Measurements from ENCODE around the gene ASTN2.

Gene ASTN2

GRCh38 chr9:117170567-117170966 is 244.3 kb downstream of the ASTN2 start:
- no peak for DNase-seq (ENCODE audit: low read depth)

GRCh38 chr9:117169089-117169621 is 245.7 kb downstream of the ASTN2 start:
- DNase-seq (ENCODE audit: low read depth) = no peak

- no peak for DNase-seq (ENCODE audit: low read depth)
Observed at GRCh38 chr9:117164512-117164911, 250.3 kb downstream of the ASTN2 start.

- DNase-seq (ENCODE audit: low read depth) = no peak
Observed at GRCh38 chr9:117160254-117160653, 254.6 kb downstream of the ASTN2 start.

- no peak for DNase-seq (ENCODE audit: low read depth)
Observed at GRCh38 chr9:117156771-117157535, 257.9 kb downstream of the ASTN2 start.

- DNase-seq (ENCODE audit: low read depth) = no peak
Observed at GRCh38 chr9:117156144-117156688, 258.6 kb downstream of the ASTN2 start.

- DNase-seq (ENCODE audit: low read depth) = no peak
Observed at GRCh38 chr9:117153021-117153420, 261.8 kb downstream of the ASTN2 start.

- DNase-seq (ENCODE audit: low read depth) = no peak
Observed at GRCh38 chr9:117151716-117152115, 263.1 kb downstream of the ASTN2 start.

- DNase-seq (ENCODE audit: low read depth) = no peak
Observed at GRCh38 chr9:117149996-117150395, 264.9 kb downstream of the ASTN2 start.

- DNase-seq (ENCODE audit: low read depth) = no peak
Observed at GRCh38 chr9:117145811-117146490, 268.9 kb downstream of the ASTN2 start.

- no peak for DNase-seq (ENCODE audit: low read depth)
Observed at GRCh38 chr9:117145081-117145480, 269.8 kb downstream of the ASTN2 start.

GRCh38 chr9:117138231-117138630 is 276.6 kb downstream of the ASTN2 start:
- DNase-seq (ENCODE audit: low read depth) = no peak

GRCh38 chr9:117136461-117136860 is 278.4 kb downstream of the ASTN2 start:
- no peak for DNase-seq (ENCODE audit: low read depth)

GRCh38 chr9:117135501-117136098 is 279.3 kb downstream of the ASTN2 start:
- DNase-seq (ENCODE audit: low read depth) = no peak

GRCh38 chr9:117134826-117135500 is 279.9 kb downstream of the ASTN2 start:
- no peak for DNase-seq (ENCODE audit: low read depth)

- DNase-seq (ENCODE audit: low read depth) = no peak
Observed at GRCh38 chr9:117126871-117127270, 288.0 kb downstream of the ASTN2 start.

- no peak for DNase-seq (ENCODE audit: low read depth)
Observed at GRCh38 chr9:117125531-117125930, 289.3 kb downstream of the ASTN2 start.

GRCh38 chr9:117123729-117124128 is 291.1 kb downstream of the ASTN2 start:
- DNase-seq (ENCODE audit: low read depth) = no peak

- DNase-seq (ENCODE audit: low read depth) = no peak
Observed at GRCh38 chr9:117122953-117123352, 291.9 kb downstream of the ASTN2 start.

- DNase-seq (ENCODE audit: low read depth) = no peak
Observed at GRCh38 chr9:117122102-117122501, 292.8 kb downstream of the ASTN2 start.

- no peak for DNase-seq (ENCODE audit: low read depth)
Observed at GRCh38 chr9:117121316-117121715, 293.5 kb downstream of the ASTN2 start.

GRCh38 chr9:117120061-117120460 is 294.8 kb downstream of the ASTN2 start:
- DNase-seq (ENCODE audit: low read depth) = no peak

Data from stimulated activated CD4-positive, alpha-beta T cell treated with anti-CD3 and anti-CD28 coated beads, Interleukin-2, amount 100 ng/mL, for 4 hours (primary cell).